SU-DHL-6 (cell line): ENCODE data around the gene GMNC.

Source experiments
- H2AFZ ChIP-seq: fragments of 200-600 bp; sonication (generic); 2 replicates; pipeline ENCODE4 v1.6.1; 2014; ENCODE audit warnings: low read depth, mild to moderate bottlenecking, moderate library complexity, mixed read lengths, antibody characterized with exemption, low read length; ENCODE audit not compliant: severe bottlenecking
- H3F3A ChIP-seq: fragments of 200-600 bp; shearing (Covaris generic); 2 replicates; pipeline ENCODE4 v1.6.0; 2016; ENCODE audit warnings: antibody characterized with exemption, mild to moderate bottlenecking; ENCODE audit not compliant: insufficient read depth
- H3K27ac ChIP-seq: fragments of 200-600 bp; sonication (generic); 2 replicates; pipeline ENCODE4 v1.5.1; 2016; ENCODE audit warnings: low read depth, mild to moderate bottlenecking, low read length, moderate library complexity, mixed read lengths
- H3K27me3 ChIP-seq: fragments of 200-600 bp; sonication (generic), shearing (Covaris generic); 2 replicates; pipeline ENCODE4 v1.6.0; 2014; ENCODE audit warnings: mild to moderate bottlenecking, low read length
- H3K36me3 ChIP-seq: fragments of 200-600 bp; sonication (generic); 2 replicates; pipeline ENCODE4 v1.6.1; 2014; ENCODE audit warnings: mild to moderate bottlenecking, low read length, mixed read lengths
- H3K4me2 ChIP-seq: fragments of 300-600, 200-600 bp; shearing (Covaris generic), sonication (generic); 2 replicates; pipeline ENCODE4 v1.6.0; 2014; ENCODE audit warnings: low read length, low read depth, mild to moderate bottlenecking; ENCODE audit not compliant: poor library complexity, severe bottlenecking
- H3K4me3 ChIP-seq: fragments of 200-600 bp; sonication (generic); 2 replicates; pipeline ENCODE4 v1.5.1; 2014; ENCODE audit warnings: antibody characterized with exemption, low read length, mild to moderate bottlenecking, mixed read lengths; ENCODE audit not compliant: insufficient read depth, poor library complexity, severe bottlenecking
- H3K79me2 ChIP-seq: fragments of 200-600 bp; sonication (generic); 2 replicates; pipeline ENCODE4 v1.6.1; 2014; ENCODE audit warnings: mild to moderate bottlenecking, low read length, moderate library complexity; ENCODE audit not compliant: insufficient read depth
- H3K9ac ChIP-seq: fragments of 200-600 bp; sonication (generic); 2 replicates; pipeline ENCODE4 v1.7.0; 2014; ENCODE audit warnings: mild to moderate bottlenecking, low read length
- H3K9me2 ChIP-seq: fragments of 200-600 bp; sonication (generic); replicated peaks from 2 replicates; pipeline ENCODE4 v1.6.1; 2014; ENCODE audit warnings: low read length; ENCODE audit not compliant: insufficient read depth
- H3K9me3 ChIP-seq: fragments of 200-600 bp; sonication (generic); 2 replicates; pipeline ENCODE4 v1.6.1; 2014; ENCODE audit warnings: low read length, mixed read lengths; ENCODE audit not compliant: insufficient read depth
- H4K20me1 ChIP-seq: fragments of 200-600 bp; sonication (generic); 2 replicates; pipeline ENCODE4 v1.6.1; 2014; ENCODE audit warnings: low read depth, mild to moderate bottlenecking, antibody characterized with exemption, low read length, moderate library complexity, mixed read lengths
- EZH2phosphoT487 ChIP-seq: fragments of 200-600 bp; sonication (generic), shearing (Covaris generic); conservative IDR thresholded peaks from 2 replicates; pipeline ENCODE4 v1.6.1; 2018; ENCODE audit warnings: mild to moderate bottlenecking, antibody characterized with exemption, low read length, moderate library complexity, mixed read lengths
- TF ChIP-seq, protein P1 (sequence below): fragments of 200-600 bp; sonication (generic); IDR thresholded peaks from one replicate; pipeline ENCODE4 v1.5.1; 2017; ENCODE audit warnings: antibody characterized with exemption, mild to moderate bottlenecking, low read length, moderate library complexity; ENCODE audit not compliant: insufficient read depth, poor library complexity, severe bottlenecking

The GMNC gene

GRCh38 chr3:190863119-190863465 lies 598 bp upstream of the GMNC start:
- Histone ChIP-seq H3K27me3 (no peaks in the 10 kb centered on the region), H3F3A (no peaks in the 10 kb centered on the region), H3K9ac (no peak overlapping the region), H3K79me2 (no peaks in the 10 kb centered on the region), H3K27ac (no peak overlapping the region), H3K9me3 (no peaks in the 10 kb centered on the region), H3K4me2 (no peak overlapping the region), H2AFZ (no peak overlapping the region), H3K4me3 (no peak overlapping the region), H4K20me1 (no peaks in the 10 kb centered on the region), H3K9me2 (no peaks in the 10 kb centered on the region), H3K36me3 (no peaks in the 10 kb centered on the region)
- no peak for TF ChIP-seq EZH2phosphoT487
- TF ChIP-seq, protein P1, sequence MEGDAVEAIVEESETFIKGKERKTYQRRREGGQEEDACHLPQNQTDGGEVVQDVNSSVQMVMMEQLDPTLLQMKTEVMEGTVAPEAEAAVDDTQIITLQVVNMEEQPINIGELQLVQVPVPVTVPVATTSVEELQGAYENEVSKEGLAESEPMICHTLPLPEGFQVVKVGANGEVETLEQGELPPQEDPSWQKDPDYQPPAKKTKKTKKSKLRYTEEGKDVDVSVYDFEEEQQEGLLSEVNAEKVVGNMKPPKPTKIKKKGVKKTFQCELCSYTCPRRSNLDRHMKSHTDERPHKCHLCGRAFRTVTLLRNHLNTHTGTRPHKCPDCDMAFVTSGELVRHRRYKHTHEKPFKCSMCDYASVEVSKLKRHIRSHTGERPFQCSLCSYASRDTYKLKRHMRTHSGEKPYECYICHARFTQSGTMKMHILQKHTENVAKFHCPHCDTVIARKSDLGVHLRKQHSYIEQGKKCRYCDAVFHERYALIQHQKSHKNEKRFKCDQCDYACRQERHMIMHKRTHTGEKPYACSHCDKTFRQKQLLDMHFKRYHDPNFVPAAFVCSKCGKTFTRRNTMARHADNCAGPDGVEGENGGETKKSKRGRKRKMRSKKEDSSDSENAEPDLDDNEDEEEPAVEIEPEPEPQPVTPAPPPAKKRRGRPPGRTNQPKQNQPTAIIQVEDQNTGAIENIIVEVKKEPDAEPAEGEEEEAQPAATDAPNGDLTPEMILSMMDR: no peak

- no peaks in the 10 kb centered on the region for H3K9me3 ChIP-seq
- H3K9me2 ChIP-seq: no peaks in the 10 kb centered on the region
- H2AFZ ChIP-seq: no peak overlapping the region
- no peaks in the 10 kb centered on the region for H3K27me3 ChIP-seq
- no peak overlapping the region for H3K4me2 ChIP-seq
- no peaks in the 10 kb centered on the region for H3F3A ChIP-seq
- H3K4me3 ChIP-seq: no peak overlapping the region
- H3K79me2 ChIP-seq: no peaks in the 10 kb centered on the region
- H3K9ac ChIP-seq: no peak overlapping the region
- no peaks in the 10 kb centered on the region for H3K36me3 ChIP-seq
- no peaks in the 10 kb centered on the region for H4K20me1 ChIP-seq
- no peak for TF ChIP-seq EZH2phosphoT487
- TF ChIP-seq, protein P1: no peak
- H3K27ac ChIP-seq: no peak overlapping the region
Observed at GRCh38 chr3:190860521-190860920, 2.0 kb downstream of the GMNC start.

GRCh38 chr3:190855151-190855550 lies 7.3 kb downstream of the GMNC start:
- H3K4me3 ChIP-seq: no peak overlapping the region
- H3K9me2 ChIP-seq: no peaks in the 10 kb centered on the region
- H3K36me3 ChIP-seq: no peaks in the 10 kb centered on the region
- no peak overlapping the region for H2AFZ ChIP-seq
- no peaks in the 10 kb centered on the region for H3K27me3 ChIP-seq
- no peaks in the 10 kb centered on the region for H3K79me2 ChIP-seq
- TF ChIP-seq, protein P1: no peak
- TF ChIP-seq EZH2phosphoT487: no peak
- no peaks in the 10 kb centered on the region for H4K20me1 ChIP-seq
- H3K27ac ChIP-seq: no peak overlapping the region
- no peaks in the 10 kb centered on the region for H3K9me3 ChIP-seq
- H3F3A ChIP-seq: no peaks in the 10 kb centered on the region
- no peak overlapping the region for H3K4me2 ChIP-seq
- H3K9ac ChIP-seq: no peak overlapping the region

GRCh38 chr3:190854062-190854461 lies 8.4 kb downstream of the GMNC start:
- H3K36me3 ChIP-seq: no peaks in the 10 kb centered on the region
- H3K9me2 ChIP-seq: no peaks in the 10 kb centered on the region
- H3K4me3 ChIP-seq: no peak overlapping the region
- no peaks in the 10 kb centered on the region for H4K20me1 ChIP-seq
- H3K79me2 ChIP-seq: no peaks in the 10 kb centered on the region
- no peaks in the 10 kb centered on the region for H3F3A ChIP-seq
- no peaks in the 10 kb centered on the region for H3K9me3 ChIP-seq
- H3K9ac ChIP-seq: no peak overlapping the region
- no peak overlapping the region for H2AFZ ChIP-seq
- no peak overlapping the region for H3K4me2 ChIP-seq
- no peaks in the 10 kb centered on the region for H3K27me3 ChIP-seq
- TF ChIP-seq EZH2phosphoT487: no peak
- TF ChIP-seq, protein P1: no peak
- no peak overlapping the region for H3K27ac ChIP-seq
